ENCODE data around the gene PBX2.
"Not testable (repeated sequence)": the region's sequence is repeated elsewhere in the genome, so short reads cannot be mapped to it uniquely, and the experiment has no call there.

DNA sequence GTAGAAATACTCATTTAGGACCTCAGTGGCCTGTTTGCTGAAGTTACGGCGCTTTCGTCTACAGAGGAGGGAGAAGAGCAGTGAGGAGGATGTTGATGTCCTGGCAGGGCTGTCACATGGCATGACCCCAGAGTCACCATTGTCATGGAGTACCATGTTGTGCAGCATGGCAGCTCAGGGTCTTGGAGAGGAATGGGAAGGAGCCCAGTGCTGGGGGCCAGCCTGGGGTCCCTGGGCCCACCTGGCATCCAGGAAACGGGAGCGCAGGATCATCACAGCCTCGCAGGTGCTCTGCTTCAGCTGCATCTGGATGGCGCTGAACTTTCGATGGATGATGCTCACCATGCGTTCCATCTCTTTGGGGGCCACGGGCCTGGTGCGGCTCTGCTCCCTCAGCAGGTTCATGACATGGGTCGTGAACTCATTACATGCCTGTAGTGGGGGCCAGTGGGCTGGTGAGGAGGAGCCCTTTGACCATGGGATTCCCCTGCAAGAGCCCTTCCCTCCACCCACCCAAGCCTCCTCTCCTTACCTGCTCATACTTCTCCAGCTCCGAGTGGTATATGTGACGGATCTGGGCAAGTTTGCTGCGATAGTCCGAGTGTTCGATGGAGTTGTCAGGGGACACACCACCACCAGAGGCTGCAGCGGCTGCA, 2.1 kb downstream of the PBX2 start:
- not testable (repeated sequence) for TF ChIP-seq POLR2A (IDR thresholded peaks at IDR 0.05)
- TF ChIP-seq, protein P1, sequence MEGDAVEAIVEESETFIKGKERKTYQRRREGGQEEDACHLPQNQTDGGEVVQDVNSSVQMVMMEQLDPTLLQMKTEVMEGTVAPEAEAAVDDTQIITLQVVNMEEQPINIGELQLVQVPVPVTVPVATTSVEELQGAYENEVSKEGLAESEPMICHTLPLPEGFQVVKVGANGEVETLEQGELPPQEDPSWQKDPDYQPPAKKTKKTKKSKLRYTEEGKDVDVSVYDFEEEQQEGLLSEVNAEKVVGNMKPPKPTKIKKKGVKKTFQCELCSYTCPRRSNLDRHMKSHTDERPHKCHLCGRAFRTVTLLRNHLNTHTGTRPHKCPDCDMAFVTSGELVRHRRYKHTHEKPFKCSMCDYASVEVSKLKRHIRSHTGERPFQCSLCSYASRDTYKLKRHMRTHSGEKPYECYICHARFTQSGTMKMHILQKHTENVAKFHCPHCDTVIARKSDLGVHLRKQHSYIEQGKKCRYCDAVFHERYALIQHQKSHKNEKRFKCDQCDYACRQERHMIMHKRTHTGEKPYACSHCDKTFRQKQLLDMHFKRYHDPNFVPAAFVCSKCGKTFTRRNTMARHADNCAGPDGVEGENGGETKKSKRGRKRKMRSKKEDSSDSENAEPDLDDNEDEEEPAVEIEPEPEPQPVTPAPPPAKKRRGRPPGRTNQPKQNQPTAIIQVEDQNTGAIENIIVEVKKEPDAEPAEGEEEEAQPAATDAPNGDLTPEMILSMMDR (IDR thresholded peaks at IDR 0.05): not testable (repeated sequence)

All from prostate gland (tissue), 2 donors.